OCI-LY7 (cell line): ENCODE results near the gene PTPMT1. TPM values are rescaled to one million over a fixed set of nuclear protein-coding genes. Genes with fewer than 3 reads are reported as not detected.
"Not testable (repeated sequence)": the region's sequence is repeated elsewhere in the genome, so short reads cannot be mapped to it uniquely, and the experiment has no call there.

ENCODE experiments used
- BruUV-seq: library from RNA; stranded (reverse); fragments of 400-500 nt; replicated peaks from 2 replicates; lab custom pipeline; 2021; lab: Mats Ljungman, UMichigan
- CTCF ChIA-PET: fragments of 300-600 bp; sonication (Branson Sonifier 250); formaldehyde crosslinking; loops from one replicate; lab custom pipeline; 2022; ENCODE audit warnings: antibody characterized with exemption; ENCODE audit not compliant: unreplicated experiment; lab: Charles Lee
- POLR2A ChIA-PET: fragments of 300-600 bp; sonication (Branson Sonifier 250); formaldehyde crosslinking; loops from one replicate; lab custom pipeline; 2022; ENCODE audit warnings: antibody characterized with exemption; lab: Charles Lee
- DNase-seq: peaks from one replicate; pipeline ENCODE4 v3.0.0-alpha.2; 2015; ENCODE audit warnings: low spot score
- H2AFZ ChIP-seq: fragments of 200-600 bp; sonication (generic), shearing (Covaris generic); 2 replicates; pipeline ENCODE4 v1.6.1; 2014; ENCODE audit warnings: mild to moderate bottlenecking, antibody characterized with exemption, low read length, moderate library complexity
- H3K27ac ChIP-seq: fragments of 200-600 bp; sonication (generic); 2 replicates; pipeline ENCODE4 v1.5.1; 2014; ENCODE audit warnings: mixed run types, low read depth, mild to moderate bottlenecking, moderate library complexity, low read length, inconsistent platforms; ENCODE audit not compliant: poor library complexity, severe bottlenecking
- H3K36me3 ChIP-seq: fragments of 200-600 bp; sonication (generic); 2 replicates; pipeline ENCODE4 v1.6.1; 2014; ENCODE audit warnings: mild to moderate bottlenecking, antibody characterized with exemption, low read length, moderate library complexity, mixed read lengths; ENCODE audit not compliant: insufficient read depth
- H3K4me1 ChIP-seq: fragments of 200-600 bp; sonication (generic); 2 replicates; pipeline ENCODE4 v1.5.1; 2014; ENCODE audit warnings: mild to moderate bottlenecking, low read length; ENCODE audit not compliant: insufficient read depth, poor library complexity, severe bottlenecking
- H3K4me2 ChIP-seq: fragments of 200-600 bp; sonication (generic); 2 replicates; pipeline ENCODE4 v1.6.1; 2014; ENCODE audit warnings: mild to moderate bottlenecking, low read length
- H3K4me3 ChIP-seq: fragments of 200-600 bp; sonication (generic); 2 replicates; pipeline ENCODE4 v1.5.1; 2014; ENCODE audit warnings: mild to moderate bottlenecking, low read depth, low read length; ENCODE audit not compliant: poor library complexity, severe bottlenecking
- H3K79me2 ChIP-seq: fragments of 200-600 bp; sonication (generic); 2 replicates; pipeline ENCODE4 v1.6.1; 2016; ENCODE audit warnings: low read depth, mild to moderate bottlenecking, low read length, moderate library complexity, mixed read lengths; ENCODE audit not compliant: insufficient read depth
- H3K9me2 ChIP-seq: fragments of 200-600 bp; sonication (generic); 2 replicates; pipeline ENCODE4 v1.6.1; 2016; ENCODE audit warnings: mild to moderate bottlenecking, low read length, mixed read lengths; ENCODE audit not compliant: insufficient read depth
- H3K9me3 ChIP-seq: fragments of 200-600 bp; sonication (generic); 2 replicates; pipeline ENCODE4 v1.6.1; 2014; ENCODE audit warnings: mild to moderate bottlenecking, mixed run types, low read length, mixed read lengths
- H4K20me1 ChIP-seq: fragments of 200-600 bp; sonication (generic); 2 replicates; pipeline ENCODE4 v1.6.1; 2014; ENCODE audit warnings: mild to moderate bottlenecking, antibody characterized with exemption, low read length, moderate library complexity, mixed read lengths; ENCODE audit not compliant: insufficient read depth
- CTCF ChIP-seq: fragments of 200-600 bp; sonication (generic); conservative IDR thresholded peaks from 2 replicates; pipeline ENCODE4 v1.5.1; 2014; ENCODE audit warnings: mild to moderate bottlenecking, antibody characterized with exemption, low read length, moderate library complexity, mixed read lengths
- EZH2phosphoT487 ChIP-seq: fragments of 200-600 bp; sonication (generic); IDR thresholded peaks from 2 replicates; pipeline ENCODE4 v1.6.1; 2018; ENCODE audit warnings: low read depth, borderline replicate concordance, mild to moderate bottlenecking, mixed run types, antibody characterized with exemption, low read length, moderate library complexity, mixed read lengths
- intact Hi-C: fragments of 100-400 bp; cut with micrococcal nuclease; formaldehyde crosslinking; loops from one replicate; pipeline ENCODE4 v1.10.0; 2022; ENCODE audit not compliant: unreplicated experiment
- total RNA-seq, 2 experiments: library from RNA; depleted of rRNA in 1 of 2; stranded (reverse); fragments of >200 nt in 1 of 2; shearing (Covaris generic) in 1 of 2; gene quantifications; 2 replicates each; pipeline ENCODE4 v1.2.3, GENCODE V29; 2014 to 2022

The PTPMT1 gene
- total RNA-seq, 2 experiments from 2014 or later, result 27.6 to 52.6 TPM

GRCh38 chr11:47560426-47560825, 5.0 kb upstream of the PTPMT1 start:
- no peaks in the 10 kb centered on the region for H4K20me1 ChIP-seq
- H3K4me2 ChIP-seq, result no peak overlapping the region
- TF ChIP-seq EZH2phosphoT487 (no peak), CTCF (no peak)
- H3K27ac ChIP-seq, result no peak overlapping the region
- intact Hi-C loops, result no loop called here
- H3K79me2 ChIP-seq, result no peaks in the 10 kb centered on the region
- TSS peak; percentile 40 for BruUV-seq
- no peak overlapping the region for H3K4me3 ChIP-seq
- no peak overlapping the region for H2AFZ ChIP-seq
- no peaks in the 10 kb centered on the region for H3K9me2 ChIP-seq
- DNase-seq, result no peak
- POLR2A ChIA-PET, result interaction anchor here (0.6 kb wide), 1 partner anchor 502 kb away, joined by 4 read pairs; no protein-coding TSS in a partner anchor
- H3K9me3 ChIP-seq, result no peaks in the 10 kb centered on the region
- H3K36me3 ChIP-seq, result no peaks in the 10 kb centered on the region
- H3K4me1 ChIP-seq, result peaks cover 7% of the 10 kb centered on the region
- CTCF ChIA-PET, result no interaction called here

- BruUV-seq, H3K4me1 ChIP-seq, CTCF ChIA-PET, H3K36me3 ChIP-seq, DNase-seq, H3K9me3 ChIP-seq, H3K27ac ChIP-seq, H3K4me2 ChIP-seq, H3K9me2 ChIP-seq, H4K20me1 ChIP-seq, H3K79me2 ChIP-seq, H2AFZ ChIP-seq, intact Hi-C loops, H3K4me3 ChIP-seq: not testable (repeated sequence)
- POLR2A ChIA-PET, result interaction anchor here (0.5 to 0.7 kb wide), 3 partner anchors 50 to 102 kb away, joined by 3 to 4 read pairs (median 3); no protein-coding TSS in a partner anchor
Measured at GRCh38 chr11:47562393-47562792, 3.0 kb upstream of the PTPMT1 start.

GRCh38 chr11:47564366-47564765, 1.0 kb upstream of the PTPMT1 start:
- H2AFZ ChIP-seq, H3K4me1 ChIP-seq, BruUV-seq, H3K9me3 ChIP-seq, H3K27ac ChIP-seq, H3K36me3 ChIP-seq, H3K4me2 ChIP-seq, DNase-seq, intact Hi-C loops, H3K9me2 ChIP-seq, H3K4me3 ChIP-seq, H3K79me2 ChIP-seq, H4K20me1 ChIP-seq: not testable (repeated sequence)
- ChIA-PET CTCF (interaction anchor here (1.0 kb wide), 1 partner anchor 8 kb away, joined by 3 read pairs; no protein-coding TSS in a partner anchor), POLR2A (interaction anchor here (0.8 to 1.2 kb wide), 6 partner anchors 8 to 39 kb away, joined by 3 to 11 read pairs (median 4); partner anchors contain the start of genes KBTBD4 and NDUFS3)
